Astrocyte of the cerebellum (primary cell): Measurements from ENCODE around the gene EID3.

Experiments
- DNase-seq: peaks from one replicate; pipeline ENCODE4 v3.0.0-alpha.2; 2011; ENCODE audit warnings: low read depth
- H3K4me3 ChIP-seq: 2 replicates; pipeline ENCODE4 v1.5.1; 2011; ENCODE audit warnings: mild to moderate bottlenecking, low read depth, low read length, moderate library complexity
- CTCF ChIP-seq: IDR thresholded peaks from 2 replicates; pipeline ENCODE4 v1.5.1; 2012; ENCODE audit warnings: low read length, low read depth, moderate library complexity, mild to moderate bottlenecking; ENCODE audit errors: missing control alignments
- in situ Hi-C: cut with HindIII; loops from 2 replicates; pipeline ENCODE4 v1.10.0; 2017; ENCODE audit warnings: low sequenced_read_pairs

Gene EID3

GRCh38 chr12:104344682-104345081, 41.1 kb downstream of the EID3 start:
- DNase-seq = no peak
- in situ Hi-C loops = no loop called here
- no peak overlapping the region for H3K4me3 ChIP-seq
- TF ChIP-seq CTCF = no peak

- in situ Hi-C loops = no loop called here
- TF ChIP-seq CTCF = no peak
- no peak for DNase-seq
- no peak overlapping the region for H3K4me3 ChIP-seq
These were observed 41.9 kb downstream of the EID3 start for GRCh38 chr12:104345234-104346066.

- in situ Hi-C loops = no loop called here
- DNase-seq = no peak
- TF ChIP-seq CTCF = no peak
- no peak overlapping the region for H3K4me3 ChIP-seq
These were observed 44.0 kb downstream of the EID3 start for GRCh38 chr12:104347374-104348075.

GRCh38 chr12:104348283-104348993, 44.9 kb downstream of the EID3 start:
- DNase-seq = no peak
- in situ Hi-C loops = no loop called here
- H3K4me3 ChIP-seq = no peak overlapping the region
- TF ChIP-seq CTCF = no peak

- TF ChIP-seq CTCF = no peak
- DNase-seq = no peak
- in situ Hi-C loops = no loop called here
- H3K4me3 ChIP-seq = no peak overlapping the region
These were observed 45.5 kb downstream of the EID3 start for GRCh38 chr12:104348994-104349494.
